ENCODE data around the gene METTL6. TPM values are rescaled to one million over a fixed set of nuclear protein-coding genes. Genes with fewer than 3 reads are reported as not detected.
"Not testable (repeated sequence)": the region's sequence is repeated elsewhere in the genome, so short reads cannot be mapped to it uniquely, and the experiment has no call there.

Gene METTL6
- polyA plus RNA-seq, 1 of the 3 experiments (the other 2 are of a cell fraction): 22.7 TPM

DNA sequence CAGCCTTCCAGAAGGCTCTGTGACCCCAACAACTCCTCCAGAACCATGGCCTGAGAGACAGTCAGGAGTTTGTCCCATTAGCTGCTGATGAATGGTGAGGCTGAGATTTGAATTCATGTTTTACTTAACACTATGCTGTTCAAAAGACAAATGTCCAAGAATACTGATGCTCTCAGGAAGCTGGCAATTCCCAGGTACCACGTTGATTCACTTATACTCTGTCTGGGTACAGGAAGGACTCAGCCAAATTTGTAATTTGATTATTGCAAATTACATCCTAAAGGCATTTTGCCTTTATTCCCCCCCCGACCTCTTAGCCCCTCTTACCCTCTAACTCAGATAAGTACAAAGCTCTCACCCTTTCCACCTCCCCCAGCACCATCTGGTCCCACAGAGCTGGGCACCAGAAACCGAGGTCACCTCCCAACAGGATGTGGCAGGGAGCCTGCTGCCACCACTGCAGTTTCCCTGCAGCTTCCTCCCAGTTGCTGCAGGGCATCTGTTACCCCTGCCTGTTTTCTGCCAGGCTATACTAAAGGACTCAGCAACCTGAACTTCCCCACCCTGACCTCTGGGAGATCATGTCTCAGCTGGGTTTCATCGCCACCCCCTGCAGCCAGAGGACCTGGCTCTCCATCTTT is 33.7 kb upstream of the METTL6 start (continued):
- TF ChIP-seq YY1 (IDR thresholded peaks at IDR 0.05; ENCODE audit: low read depth) (no peak), ZBTB33 (IDR thresholded peaks at IDR 0.05; ENCODE audit: borderline replicate concordance, low read depth) (no peak), EP300 (IDR thresholded peaks at IDR 0.05; ENCODE audit: borderline replicate concordance in 1 of 2, low read depth in 1 of 2, low read length in 1 of 2) (peak in 1 of 2 experiments; percentile 79; a peak in 2 of 4 replicates)
- TF ChIP-seq, protein P1, sequence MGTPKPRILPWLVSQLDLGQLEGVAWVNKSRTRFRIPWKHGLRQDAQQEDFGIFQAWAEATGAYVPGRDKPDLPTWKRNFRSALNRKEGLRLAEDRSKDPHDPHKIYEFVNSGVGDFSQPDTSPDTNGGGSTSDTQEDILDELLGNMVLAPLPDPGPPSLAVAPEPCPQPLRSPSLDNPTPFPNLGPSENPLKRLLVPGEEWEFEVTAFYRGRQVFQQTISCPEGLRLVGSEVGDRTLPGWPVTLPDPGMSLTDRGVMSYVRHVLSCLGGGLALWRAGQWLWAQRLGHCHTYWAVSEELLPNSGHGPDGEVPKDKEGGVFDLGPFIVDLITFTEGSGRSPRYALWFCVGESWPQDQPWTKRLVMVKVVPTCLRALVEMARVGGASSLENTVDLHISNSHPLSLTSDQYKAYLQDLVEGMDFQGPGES (IDR thresholded peaks at IDR 0.05; ENCODE audit: low read depth, low read length): no peak

GRCh38 chr3:15458212-15458780 is 31.0 kb upstream of the METTL6 start:
- no peaks in the 10 kb centered on the region for H3K9me2 ChIP-seq
- H3K9me3 ChIP-seq: no peaks in the 10 kb centered on the region
- H3K27me3 ChIP-seq (ENCODE audit: insufficient read depth): no peaks in the 10 kb centered on the region
- no peak overlapping the region for H3K9ac ChIP-seq
- H3F3A ChIP-seq (replicated peaks; ENCODE audit: insufficient read depth): no peaks in the 10 kb centered on the region
- POLR2A ChIA-PET: interaction anchor here (0.6 kb wide), 1 partner anchor 150 kb away, joined by 4 read pairs; no protein-coding TSS in a partner anchor
- TF ChIP-seq RFX5 (IDR thresholded peaks at IDR 0.05; ENCODE audit: low read length): no peak
- TF ChIP-seq GATA2 (CRISPR knock-in tag; IDR thresholded peaks at IDR 0.05): no peak
- TF ChIP-seq, protein P2, sequence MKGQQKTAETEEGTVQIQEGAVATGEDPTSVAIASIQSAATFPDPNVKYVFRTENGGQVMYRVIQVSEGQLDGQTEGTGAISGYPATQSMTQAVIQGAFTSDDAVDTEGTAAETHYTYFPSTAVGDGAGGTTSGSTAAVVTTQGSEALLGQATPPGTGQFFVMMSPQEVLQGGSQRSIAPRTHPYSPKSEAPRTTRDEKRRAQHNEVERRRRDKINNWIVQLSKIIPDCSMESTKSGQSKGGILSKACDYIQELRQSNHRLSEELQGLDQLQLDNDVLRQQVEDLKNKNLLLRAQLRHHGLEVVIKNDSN (IDR thresholded peaks at IDR 0.05; ENCODE audit: borderline replicate concordance, low read depth): no peak
- no peak for TF ChIP-seq FOXM1 (IDR thresholded peaks at IDR 0.05; ENCODE audit: low read depth)
- TF ChIP-seq CHD2 (IDR thresholded peaks at IDR 0.05; ENCODE audit: low read length, partially characterized antibody): no peak
- TF ChIP-seq RXRA (IDR thresholded peaks at IDR 0.05; ENCODE audit: borderline replicate concordance, low read depth): no peak
- TF ChIP-seq GABPA (IDR thresholded peaks at IDR 0.05; ENCODE audit: low read depth): no peak
- TF ChIP-seq, protein P3, sequence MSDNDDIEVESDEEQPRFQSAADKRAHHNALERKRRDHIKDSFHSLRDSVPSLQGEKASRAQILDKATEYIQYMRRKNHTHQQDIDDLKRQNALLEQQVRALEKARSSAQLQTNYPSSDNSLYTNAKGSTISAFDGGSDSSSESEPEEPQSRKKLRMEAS (IDR thresholded peaks at IDR 0.05; ENCODE audit: low read depth): no peak
- no peak for TF ChIP-seq FOXJ3 (CRISPR knock-in tag; IDR thresholded peaks at IDR 0.05)
- TF ChIP-seq ZBTB33 (IDR thresholded peaks at IDR 0.05; ENCODE audit: borderline replicate concordance, low read depth): no peak
- no peak for TF ChIP-seq NRF1 (IDR thresholded peaks at IDR 0.05; ENCODE audit: low read depth, low read length)
- TF ChIP-seq TCF12 (IDR thresholded peaks at IDR 0.05): no peak
- TF ChIP-seq JUND (IDR thresholded peaks at IDR 0.05): no peak
- DNase-seq: no peak
- H3K79me2 ChIP-seq (ENCODE audit: insufficient read depth): no peaks in the 10 kb centered on the region
- no peaks in the 10 kb centered on the region for H4K20me1 ChIP-seq (ENCODE audit: insufficient read depth)
- no peak overlapping the region for H3K4me2 ChIP-seq
- peaks cover 0 to 20% of the 10 kb centered on the region in 2 experiments; a peak in 2 of 4 replicates for H3K4me1 ChIP-seq (ENCODE audit: control insufficient read depth in 1 of 2, insufficient read depth in 2 of 2, low read depth in 1 of 2, low read length in 1 of 2)
- no peak overlapping the region for H3K27ac ChIP-seq (ENCODE audit: low read depth in 2 of 2, low read length in 1 of 2)
- H3K36me3 ChIP-seq (replicated peaks in 1 of 2; ENCODE audit: control insufficient read depth in 1 of 2, insufficient read depth in 2 of 2, low read length in 1 of 2): peaks cover 0 to 3% of the 10 kb centered on the region in 2 experiments
- H2AFZ ChIP-seq (ENCODE audit: low read depth): no peak overlapping the region
- CTCF ChIA-PET: no interaction called here
- no peak overlapping the region for H3K4me3 ChIP-seq (ENCODE audit: low read depth in 2 of 2, low read length in 1 of 2)
- WGBS (ENCODE audit: low lambda C conversion rate): 84% methylated on average over 7 of the region's 7 CpGs

GRCh38 chr3:15456915-15457314 is 29.6 kb upstream of the METTL6 start:
- CTCF ChIA-PET; H3F3A ChIP-seq (replicated peaks; ENCODE audit: insufficient read depth); H4K20me1 ChIP-seq (ENCODE audit: insufficient read depth); H3K27ac ChIP-seq (ENCODE audit: low read depth in 2 of 2, low read length in 1 of 2); H2AFZ ChIP-seq (ENCODE audit: low read depth); DNase-seq; H3K27me3 ChIP-seq (ENCODE audit: insufficient read depth); H3K9me3 ChIP-seq; POLR2A ChIA-PET; H3K36me3 ChIP-seq (replicated peaks in 1 of 2; ENCODE audit: control insufficient read depth in 1 of 2, insufficient read depth in 2 of 2, low read length in 1 of 2); H3K9ac ChIP-seq; H3K9me2 ChIP-seq; H3K79me2 ChIP-seq (ENCODE audit: insufficient read depth); H3K4me3 ChIP-seq (ENCODE audit: low read depth in 2 of 2, low read length in 1 of 2); H3K4me2 ChIP-seq: not testable (repeated sequence)
- peaks cover 0 to 17% of the 10 kb centered on the region in 2 experiments; a peak in 2 of 4 replicates for H3K4me1 ChIP-seq (ENCODE audit: control insufficient read depth in 1 of 2, insufficient read depth in 2 of 2, low read depth in 1 of 2, low read length in 1 of 2)
- 81% methylated on average over 10 of the region's 10 CpGs for WGBS (ENCODE audit: low lambda C conversion rate)

Data from SK-N-SH (cell line).